Measurements from ENCODE around the gene MT1M. TPM values are rescaled to one million over a fixed set of nuclear protein-coding genes. Genes with fewer than 3 reads are reported as not detected.
"Not testable (repeated sequence)": the region's sequence is repeated elsewhere in the genome, so short reads cannot be mapped to it uniquely, and the experiment has no call there.

MT1M gene
- total and polyA plus RNA-seq, 2 experiments from 2014 or later, result 1.1 to 4.7 TPM

DNA sequence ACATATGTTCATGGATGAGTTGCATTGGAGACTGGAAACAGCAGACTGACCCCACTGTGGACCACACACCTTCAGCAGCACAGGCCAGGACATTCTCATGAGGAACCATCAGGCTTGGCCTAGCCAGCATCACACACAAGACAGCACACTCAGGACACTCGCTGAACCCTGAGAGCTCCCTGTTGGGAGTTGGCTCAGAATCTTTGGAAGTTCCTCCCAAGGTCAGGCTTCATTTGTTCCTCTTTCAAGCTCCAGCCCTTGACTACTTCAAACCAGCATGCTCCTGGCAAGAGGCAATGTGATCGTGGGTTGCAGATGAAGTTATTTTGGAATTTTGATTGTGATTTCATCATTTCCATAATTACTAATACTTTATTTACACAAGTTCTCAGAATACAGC lies 39.2 kb downstream of the MT1M start:
- H3K79me2 ChIP-seq (replicated peaks; ENCODE audit: insufficient read depth); H2AFZ ChIP-seq; H3K9me2 ChIP-seq (ENCODE audit: insufficient read depth); H3K4me3 ChIP-seq; H4K20me1 ChIP-seq (replicated peaks; ENCODE audit: insufficient read depth); H3K9me3 Mint-ChIP-seq; H3K27ac Mint-ChIP-seq; DNase-seq (ENCODE audit: low spot score); ATAC-seq; H3K27ac ChIP-seq (ENCODE audit: low read depth); H3K4me2 ChIP-seq; H3K36me3 ChIP-seq (ENCODE audit: insufficient read depth): not testable (repeated sequence)
- 0 out of 2 replicates have a peak, but pooled peaks have one; percentile 25 for TF ChIP-seq POLR2AphosphoS5 (IDR thresholded peaks at IDR 0.05; ENCODE audit: low read depth)
- peaks cover 27% of the 10 kb centered on the region for H3K36me3 Mint-ChIP-seq (ENCODE audit: low read depth)
- peaks cover 85% of the 10 kb centered on the region for H3K27me3 Mint-ChIP-seq (ENCODE audit: insufficient read depth, low read depth, poor library complexity)
- Histone ChIP-seq H3K4me1 (ENCODE audit: insufficient read depth) (peaks cover 63% of the 10 kb centered on the region), H3K27me3 (ENCODE audit: insufficient read depth) (peaks cover 72% of the 10 kb centered on the region), H3F3A (replicated peaks; ENCODE audit: low read depth) (peaks cover 19% of the 10 kb centered on the region)
- peak overlapping the region; percentile 83; the same call in 2 of the 3 replicates for H3K4me3 Mint-ChIP-seq
- H3K4me1 Mint-ChIP-seq, result peaks cover 50% of the 10 kb centered on the region

- H3K27me3 Mint-ChIP-seq (ENCODE audit: insufficient read depth, low read depth, poor library complexity), result peaks cover 85% of the 10 kb centered on the region
- Histone ChIP-seq H3F3A (replicated peaks; ENCODE audit: low read depth) (peaks cover 19% of the 10 kb centered on the region), H3K27me3 (ENCODE audit: insufficient read depth) (peaks cover 67% of the 10 kb centered on the region), H3K4me1 (ENCODE audit: insufficient read depth) (peaks cover 63% of the 10 kb centered on the region)
- not testable (repeated sequence) for DNase-seq (ENCODE audit: low spot score); H3K9me3 Mint-ChIP-seq; H3K36me3 ChIP-seq (ENCODE audit: insufficient read depth); H3K27ac Mint-ChIP-seq; H3K4me3 ChIP-seq; H3K4me2 ChIP-seq; H3K79me2 ChIP-seq (replicated peaks; ENCODE audit: insufficient read depth); H2AFZ ChIP-seq; H3K9me2 ChIP-seq (ENCODE audit: insufficient read depth); ATAC-seq; H3K27ac ChIP-seq (ENCODE audit: low read depth); H4K20me1 ChIP-seq (replicated peaks; ENCODE audit: insufficient read depth)
- peaks cover 53% of the 10 kb centered on the region for H3K4me1 Mint-ChIP-seq
- H3K4me3 Mint-ChIP-seq, result peak overlapping the region; percentile 83; the same call in 1 of the 3 replicates
- peaks cover 22% of the 10 kb centered on the region for H3K36me3 Mint-ChIP-seq (ENCODE audit: low read depth)
Observed at GRCh38 chr16:56672171-56672570, 39.7 kb downstream of the MT1M start.

GRCh38 chr16:56672761-56673536 lies 40.5 kb downstream of the MT1M start:
- Histone ChIP-seq H3K4me1 (ENCODE audit: insufficient read depth) (peaks cover 58% of the 10 kb centered on the region), H3K27ac (ENCODE audit: low read depth) (no peak overlapping the region), H3K79me2 (replicated peaks; ENCODE audit: insufficient read depth) (no peaks in the 10 kb centered on the region), H3K9me2 (ENCODE audit: insufficient read depth) (no peaks in the 10 kb centered on the region), H3K4me3 (no peak overlapping the region), H2AFZ (no peak overlapping the region), H3F3A (replicated peaks; ENCODE audit: low read depth) (peaks cover 19% of the 10 kb centered on the region), H3K36me3 (ENCODE audit: insufficient read depth) (no peaks in the 10 kb centered on the region), H3K27me3 (ENCODE audit: insufficient read depth) (peaks cover 59% of the 10 kb centered on the region), H3K4me2 (no peak overlapping the region), H4K20me1 (replicated peaks; ENCODE audit: insufficient read depth) (no peaks in the 10 kb centered on the region)
- DNase-seq (ENCODE audit: low spot score) (peak; percentile 16), ATAC-seq (no peak)
- no peak overlapping the region for H3K27ac Mint-ChIP-seq
- H3K27me3 Mint-ChIP-seq (ENCODE audit: insufficient read depth, low read depth, poor library complexity), result peaks cover 77% of the 10 kb centered on the region
- no peak overlapping the region for H3K4me3 Mint-ChIP-seq
- peaks cover 53% of the 10 kb centered on the region for H3K4me1 Mint-ChIP-seq
- peaks cover 16% of the 10 kb centered on the region for H3K36me3 Mint-ChIP-seq (ENCODE audit: low read depth)
- H3K9me3 Mint-ChIP-seq, result peaks cover 3% of the 10 kb centered on the region; the same call in 1 of the 3 replicates
- TF ChIP-seq CREB1 (CRISPR knock-in tag; IDR thresholded peaks at IDR 0.05; ENCODE audit: low read depth) (no peak), ZNF114 (CRISPR knock-in tag; IDR thresholded peaks at IDR 0.05) (no peak), ZNF331 (CRISPR knock-in tag; IDR thresholded peaks at IDR 0.05; ENCODE audit: low read depth) (no peak), JUNB (IDR thresholded peaks at IDR 0.05; ENCODE audit: unreplicated experiment) (no peak), EZH2 (IDR thresholded peaks at IDR 0.05; ENCODE audit: low read depth, unreplicated experiment) (no peak), CTCF (conservative IDR thresholded peaks at IDR 0.05; ENCODE audit: low read depth in 2 of 2) (no peak)
- TF ChIP-seq, protein P1, sequence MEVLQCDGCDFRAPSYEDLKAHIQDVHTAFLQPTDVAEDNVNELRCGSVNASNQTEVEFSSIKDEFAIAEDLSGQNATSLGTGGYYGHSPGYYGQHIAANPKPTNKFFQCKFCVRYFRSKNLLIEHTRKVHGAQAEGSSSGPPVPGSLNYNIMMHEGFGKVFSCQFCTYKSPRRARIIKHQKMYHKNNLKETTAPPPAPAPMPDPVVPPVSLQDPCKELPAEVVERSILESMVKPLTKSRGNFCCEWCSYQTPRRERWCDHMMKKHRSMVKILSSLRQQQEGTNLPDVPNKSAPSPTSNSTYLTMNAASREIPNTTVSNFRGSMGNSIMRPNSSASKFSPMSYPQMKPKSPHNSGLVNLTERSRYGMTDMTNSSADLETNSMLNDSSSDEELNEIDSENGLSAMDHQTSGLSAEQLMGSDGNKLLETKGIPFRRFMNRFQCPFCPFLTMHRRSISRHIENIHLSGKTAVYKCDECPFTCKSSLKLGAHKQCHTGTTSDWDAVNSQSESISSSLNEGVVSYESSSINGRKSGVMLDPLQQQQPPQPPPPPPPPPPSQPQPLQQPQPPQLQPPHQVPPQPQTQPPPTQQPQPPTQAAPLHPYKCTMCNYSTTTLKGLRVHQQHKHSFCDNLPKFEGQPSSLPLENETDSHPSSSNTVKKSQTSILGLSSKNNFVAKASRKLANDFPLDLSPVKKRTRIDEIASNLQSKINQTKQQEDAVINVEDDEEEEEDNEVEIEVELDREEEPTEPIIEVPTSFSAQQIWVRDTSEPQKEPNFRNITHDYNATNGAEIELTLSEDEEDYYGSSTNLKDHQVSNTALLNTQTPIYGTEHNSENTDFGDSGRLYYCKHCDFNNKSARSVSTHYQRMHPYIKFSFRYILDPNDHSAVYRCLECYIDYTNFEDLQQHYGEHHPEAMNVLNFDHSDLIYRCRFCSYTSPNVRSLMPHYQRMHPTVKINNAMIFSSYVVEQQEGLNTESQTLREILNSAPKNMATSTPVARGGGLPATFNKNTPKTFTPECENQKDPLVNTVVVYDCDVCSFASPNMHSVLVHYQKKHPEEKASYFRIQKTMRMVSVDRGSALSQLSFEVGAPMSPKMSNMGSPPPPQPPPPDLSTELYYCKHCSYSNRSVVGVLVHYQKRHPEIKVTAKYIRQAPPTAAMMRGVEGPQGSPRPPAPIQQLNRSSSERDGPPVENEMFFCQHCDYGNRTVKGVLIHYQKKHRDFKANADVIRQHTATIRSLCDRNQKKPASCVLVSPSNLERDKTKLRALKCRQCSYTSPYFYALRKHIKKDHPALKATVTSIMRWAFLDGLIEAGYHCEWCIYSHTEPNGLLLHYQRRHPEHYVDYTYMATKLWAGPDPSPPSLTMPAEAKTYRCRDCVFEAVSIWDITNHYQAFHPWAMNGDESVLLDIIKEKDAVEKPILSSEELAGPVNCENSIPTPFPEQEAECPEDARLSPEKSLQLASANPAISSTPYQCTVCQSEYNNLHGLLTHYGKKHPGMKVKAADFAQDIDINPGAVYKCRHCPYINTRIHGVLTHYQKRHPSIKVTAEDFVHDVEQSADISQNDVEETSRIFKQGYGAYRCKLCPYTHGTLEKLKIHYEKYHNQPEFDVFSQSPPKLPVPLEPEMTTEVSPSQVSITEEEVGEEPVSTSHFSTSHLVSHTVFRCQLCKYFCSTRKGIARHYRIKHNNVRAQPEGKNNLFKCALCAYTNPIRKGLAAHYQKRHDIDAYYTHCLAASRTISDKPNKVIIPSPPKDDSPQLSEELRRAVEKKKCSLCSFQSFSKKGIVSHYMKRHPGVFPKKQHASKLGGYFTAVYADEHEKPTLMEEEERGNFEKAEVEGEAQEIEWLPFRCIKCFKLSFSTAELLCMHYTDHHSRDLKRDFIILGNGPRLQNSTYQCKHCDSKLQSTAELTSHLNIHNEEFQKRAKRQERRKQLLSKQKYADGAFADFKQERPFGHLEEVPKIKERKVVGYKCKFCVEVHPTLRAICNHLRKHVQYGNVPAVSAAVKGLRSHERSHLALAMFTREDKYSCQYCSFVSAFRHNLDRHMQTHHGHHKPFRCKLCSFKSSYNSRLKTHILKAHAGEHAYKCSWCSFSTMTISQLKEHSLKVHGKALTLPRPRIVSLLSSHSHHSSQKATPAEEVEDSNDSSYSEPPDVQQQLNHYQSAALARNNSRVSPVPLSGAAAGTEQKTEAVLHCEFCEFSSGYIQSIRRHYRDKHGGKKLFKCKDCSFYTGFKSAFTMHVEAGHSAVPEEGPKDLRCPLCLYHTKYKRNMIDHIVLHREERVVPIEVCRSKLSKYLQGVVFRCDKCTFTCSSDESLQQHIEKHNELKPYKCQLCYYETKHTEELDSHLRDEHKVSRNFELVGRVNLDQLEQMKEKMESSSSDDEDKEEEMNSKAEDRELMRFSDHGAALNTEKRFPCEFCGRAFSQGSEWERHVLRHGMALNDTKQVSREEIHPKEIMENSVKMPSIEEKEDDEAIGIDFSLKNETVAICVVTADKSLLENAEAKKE (CRISPR knock-in tag; IDR thresholded peaks at IDR 0.05), result no peak

Data from GM23338 (cell line).